Neural progenitor cell (in vitro differentiated cells): Measurements from ENCODE around the gene TMEM178B. TPM values are rescaled to one million over a fixed set of nuclear protein-coding genes. Genes with fewer than 3 reads are reported as not detected.
"Not testable (repeated sequence)": the region's sequence is repeated elsewhere in the genome, so short reads cannot be mapped to it uniquely, and the experiment has no call there.

Experiments used
- DNase-seq: peaks from one replicate; pipeline ENCODE4 v3.0.0-alpha.2; 2016; ENCODE audit warnings: low spot score
- H2AFZ ChIP-seq: fragments of 200-600 bp; sonication (generic); replicated peaks from 2 replicates; pipeline ENCODE4 v1.6.1; 2016; ENCODE audit warnings: antibody characterized with exemption
- H3F3A ChIP-seq: fragments of 200-600 bp; sonication (generic); 2 replicates; pipeline ENCODE4 v1.6.1; 2016; ENCODE audit warnings: antibody characterized with exemption, low read depth
- H3K27ac ChIP-seq: fragments of 200-600 bp; sonication (generic); 2 replicates; pipeline ENCODE4 v1.5.1; 2016; ENCODE audit warnings: mild to moderate bottlenecking
- H3K27me3 ChIP-seq: fragments of 200-600 bp; sonication (generic); 2 replicates; pipeline ENCODE4 v1.6.1; 2016; ENCODE audit warnings: mild to moderate bottlenecking, moderate library complexity
- H3K36me3 ChIP-seq: fragments of 200-600 bp; sonication (generic); 2 replicates; pipeline ENCODE4 v1.5.1; 2016
- H3K4me1 ChIP-seq: fragments of 200-600 bp; sonication (generic); 2 replicates; pipeline ENCODE4 v1.6.1; 2016; ENCODE audit warnings: mixed run types
- H3K4me2 ChIP-seq: fragments of 200-600 bp; sonication (generic); 2 replicates; pipeline ENCODE4 v1.6.1; 2016
- H3K4me3 ChIP-seq: fragments of 200-600 bp; sonication (generic); 2 replicates; pipeline ENCODE4 v1.5.1; 2016
- H3K79me2 ChIP-seq: fragments of 200-600 bp; sonication (generic); 2 replicates; pipeline ENCODE4 v1.6.1; 2016; ENCODE audit warnings: low read depth
- H3K9ac ChIP-seq: fragments of 200-600 bp; sonication (generic); 2 replicates; pipeline ENCODE4 v1.6.1; 2016
- H3K9me3 ChIP-seq: fragments of 200-600 bp; sonication (generic); 2 replicates; pipeline ENCODE4 v1.5.1; 2016; ENCODE audit warnings: low read depth
- H4K20me1 ChIP-seq: fragments of 200-600 bp; sonication (generic); 2 replicates; pipeline ENCODE4 v1.6.1; 2016; ENCODE audit warnings: low read depth
- H3K27ac Mint-ChIP-seq: 3 replicates; pipeline ENCODE4 v1.8.0; 2021; ENCODE audit warnings: mixed read lengths
- H3K27me3 Mint-ChIP-seq: 2 replicates; pipeline ENCODE4 v1.8.0; 2022; ENCODE audit warnings: low read depth, mild to moderate bottlenecking, inconsistent platforms, moderate library complexity, mixed read lengths; ENCODE audit not compliant: insufficient read depth
- H3K36me3 Mint-ChIP-seq: 3 replicates; pipeline ENCODE4 v1.8.0; 2021; ENCODE audit warnings: mixed read lengths
- H3K4me1 Mint-ChIP-seq: 3 replicates; pipeline ENCODE4 v1.8.0; 2021; ENCODE audit warnings: mixed read lengths
- H3K4me3 Mint-ChIP-seq: 3 replicates; pipeline ENCODE4 v1.8.0; 2021; ENCODE audit warnings: mild to moderate bottlenecking, moderate library complexity, mixed read lengths
- H3K9me3 Mint-ChIP-seq: 3 replicates; pipeline ENCODE4 v1.8.0; 2020; ENCODE audit warnings: mixed read lengths
- EZH2 ChIP-seq: fragments of 200-600 bp; sonication (generic); IDR thresholded peaks from 2 replicates; pipeline ENCODE4 v1.6.1; 2017; ENCODE audit warnings: antibody characterized with exemption, mild to moderate bottlenecking, moderate library complexity
- EZH2phosphoT487 ChIP-seq: fragments of 200-600 bp; sonication (generic); IDR thresholded peaks from 2 replicates; pipeline ENCODE4 v1.6.1; 2017; ENCODE audit warnings: antibody characterized with exemption
- total RNA-seq: library from RNA; depleted of rRNA; stranded (reverse); fragments of >200 nt; gene quantifications from 2 replicates; pipeline ENCODE4 v1.2.3, GENCODE V29; 2015; ENCODE audit warnings: low replicate concordance
- TF ChIP-seq, protein P1 (sequence below): fragments of 200-600 bp; sonication (generic); IDR thresholded peaks from 2 replicates; pipeline ENCODE4 v1.5.1; 2017; ENCODE audit warnings: antibody characterized with exemption, mild to moderate bottlenecking

TMEM178B gene
- total RNA-seq, 1 donor from 2014 or later, result 2.9 TPM

DNA sequence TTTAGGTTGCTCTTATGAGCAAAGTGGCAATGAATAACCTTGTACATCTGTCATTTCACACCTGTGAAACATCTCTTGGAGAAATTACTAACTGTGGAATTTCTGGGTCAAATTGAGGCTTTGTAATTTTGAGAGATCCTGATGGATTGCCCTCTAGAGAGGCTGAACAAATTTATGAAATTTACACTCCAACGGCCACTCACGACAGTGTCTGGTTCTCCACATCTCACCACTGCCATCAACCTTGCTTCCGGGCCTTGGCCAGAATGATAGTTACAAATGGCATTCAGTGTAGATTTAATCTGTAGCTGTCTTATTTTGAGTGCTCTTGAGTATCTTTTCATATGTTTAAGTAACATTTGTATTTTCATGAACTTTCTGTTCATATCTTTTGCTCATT, 117.4 kb downstream of the TMEM178B start:
- H2AFZ ChIP-seq, result no peak overlapping the region
- H3K27me3 ChIP-seq, result no peaks in the 10 kb centered on the region
- H3K36me3 ChIP-seq, result no peaks in the 10 kb centered on the region
- TF ChIP-seq EZH2phosphoT487 (no peak), EZH2 (no peak)
- TF ChIP-seq, protein P1, sequence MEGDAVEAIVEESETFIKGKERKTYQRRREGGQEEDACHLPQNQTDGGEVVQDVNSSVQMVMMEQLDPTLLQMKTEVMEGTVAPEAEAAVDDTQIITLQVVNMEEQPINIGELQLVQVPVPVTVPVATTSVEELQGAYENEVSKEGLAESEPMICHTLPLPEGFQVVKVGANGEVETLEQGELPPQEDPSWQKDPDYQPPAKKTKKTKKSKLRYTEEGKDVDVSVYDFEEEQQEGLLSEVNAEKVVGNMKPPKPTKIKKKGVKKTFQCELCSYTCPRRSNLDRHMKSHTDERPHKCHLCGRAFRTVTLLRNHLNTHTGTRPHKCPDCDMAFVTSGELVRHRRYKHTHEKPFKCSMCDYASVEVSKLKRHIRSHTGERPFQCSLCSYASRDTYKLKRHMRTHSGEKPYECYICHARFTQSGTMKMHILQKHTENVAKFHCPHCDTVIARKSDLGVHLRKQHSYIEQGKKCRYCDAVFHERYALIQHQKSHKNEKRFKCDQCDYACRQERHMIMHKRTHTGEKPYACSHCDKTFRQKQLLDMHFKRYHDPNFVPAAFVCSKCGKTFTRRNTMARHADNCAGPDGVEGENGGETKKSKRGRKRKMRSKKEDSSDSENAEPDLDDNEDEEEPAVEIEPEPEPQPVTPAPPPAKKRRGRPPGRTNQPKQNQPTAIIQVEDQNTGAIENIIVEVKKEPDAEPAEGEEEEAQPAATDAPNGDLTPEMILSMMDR, result no peak
- no peaks in the 10 kb centered on the region for H3F3A ChIP-seq
- no peaks in the 10 kb centered on the region for H4K20me1 ChIP-seq
- no peaks in the 10 kb centered on the region for H3K36me3 Mint-ChIP-seq
- no peaks in the 10 kb centered on the region for H3K9me3 ChIP-seq
- H3K4me3 ChIP-seq, result no peak overlapping the region
- H3K27ac Mint-ChIP-seq, result no peak overlapping the region
- H3K4me2 ChIP-seq, result no peak overlapping the region
- no peak overlapping the region for H3K4me3 Mint-ChIP-seq
- no peaks in the 10 kb centered on the region for H3K27me3 Mint-ChIP-seq
- H3K4me1 ChIP-seq, result no peaks in the 10 kb centered on the region
- no peak overlapping the region for H3K9ac ChIP-seq
- H3K9me3 Mint-ChIP-seq, result peaks cover 3% of the 10 kb centered on the region
- no peak overlapping the region for H3K27ac ChIP-seq
- H3K79me2 ChIP-seq, result no peaks in the 10 kb centered on the region
- no peaks in the 10 kb centered on the region for H3K4me1 Mint-ChIP-seq
- DNase-seq, result no peak

DNA sequence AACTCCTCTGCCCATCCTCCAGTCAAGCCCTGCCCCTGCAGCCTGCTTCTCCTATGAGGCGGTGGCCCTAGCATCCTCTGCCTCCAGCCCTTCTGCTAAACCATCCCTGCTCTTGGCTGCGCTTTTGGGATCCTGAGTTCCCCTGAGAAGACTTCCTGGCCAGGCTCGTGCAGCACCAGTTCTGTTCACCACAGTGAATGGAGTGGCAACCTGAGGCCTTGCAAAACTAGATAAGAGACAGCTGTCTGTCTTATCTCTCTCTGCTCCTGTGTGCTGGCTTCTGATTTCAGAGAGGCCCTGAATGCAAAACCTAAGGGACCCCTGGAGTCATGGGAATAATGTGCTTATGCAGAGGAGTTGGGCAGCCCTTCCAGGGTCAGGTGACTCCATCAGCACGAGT, 119.2 kb downstream of the TMEM178B start:
- no peaks in the 10 kb centered on the region for H3K4me1 ChIP-seq
- no peak for DNase-seq

DNA sequence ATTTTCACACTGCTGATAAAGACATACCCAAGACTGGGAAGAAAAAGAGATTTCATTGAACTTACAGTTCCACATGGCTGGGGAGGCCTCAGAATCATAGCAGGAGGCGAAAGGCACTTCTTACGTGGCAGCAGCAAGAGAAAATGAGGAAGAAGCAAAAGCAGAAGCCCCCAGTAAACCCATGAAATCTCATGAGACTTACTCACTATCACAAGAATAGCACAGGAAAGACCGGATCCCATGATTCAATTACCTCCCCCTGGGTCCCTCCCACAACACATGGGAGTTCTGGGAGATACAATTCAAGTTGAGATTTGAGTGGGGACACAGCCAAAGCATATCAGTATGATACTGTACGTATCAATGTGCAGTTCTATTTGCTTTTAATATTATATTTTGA, 121.9 kb downstream of the TMEM178B start:
- not testable (repeated sequence) for H3K36me3 Mint-ChIP-seq, H3K9ac ChIP-seq, H3K4me1 ChIP-seq, H3K4me3 ChIP-seq, H3K27ac ChIP-seq, H3K79me2 ChIP-seq, H3F3A ChIP-seq, H3K27me3 Mint-ChIP-seq, H3K9me3 Mint-ChIP-seq, H2AFZ ChIP-seq, H3K9me3 ChIP-seq, H3K27ac Mint-ChIP-seq, H3K36me3 ChIP-seq, H3K4me2 ChIP-seq, H3K4me3 Mint-ChIP-seq, H4K20me1 ChIP-seq, H3K4me1 Mint-ChIP-seq, DNase-seq, H3K27me3 ChIP-seq

More for the DNA sequence above, 119.2 kb downstream of the TMEM178B start:
- Histone ChIP-seq H3K79me2 (no peaks in the 10 kb centered on the region), H2AFZ (no peak overlapping the region), H3K9ac (no peak overlapping the region), H3K27me3 (no peaks in the 10 kb centered on the region), H3K4me2 (no peak overlapping the region), H3F3A (no peaks in the 10 kb centered on the region), H3K27ac (no peak overlapping the region), H3K4me3 (no peak overlapping the region), H3K36me3 (no peaks in the 10 kb centered on the region), H3K9me3 (no peaks in the 10 kb centered on the region), H4K20me1 (no peaks in the 10 kb centered on the region)
- H3K27ac Mint-ChIP-seq, result peak overlapping the region; percentile 81
- no peaks in the 10 kb centered on the region for H3K4me1 Mint-ChIP-seq
- H3K4me3 Mint-ChIP-seq, result no peak overlapping the region
- H3K36me3 Mint-ChIP-seq, result no peaks in the 10 kb centered on the region
- H3K9me3 Mint-ChIP-seq, result peaks cover 3% of the 10 kb centered on the region
- TF ChIP-seq EZH2 (no peak), EZH2phosphoT487 (no peak)
- TF ChIP-seq, protein P1, result no peak
- H3K27me3 Mint-ChIP-seq, result no peaks in the 10 kb centered on the region

DNA sequence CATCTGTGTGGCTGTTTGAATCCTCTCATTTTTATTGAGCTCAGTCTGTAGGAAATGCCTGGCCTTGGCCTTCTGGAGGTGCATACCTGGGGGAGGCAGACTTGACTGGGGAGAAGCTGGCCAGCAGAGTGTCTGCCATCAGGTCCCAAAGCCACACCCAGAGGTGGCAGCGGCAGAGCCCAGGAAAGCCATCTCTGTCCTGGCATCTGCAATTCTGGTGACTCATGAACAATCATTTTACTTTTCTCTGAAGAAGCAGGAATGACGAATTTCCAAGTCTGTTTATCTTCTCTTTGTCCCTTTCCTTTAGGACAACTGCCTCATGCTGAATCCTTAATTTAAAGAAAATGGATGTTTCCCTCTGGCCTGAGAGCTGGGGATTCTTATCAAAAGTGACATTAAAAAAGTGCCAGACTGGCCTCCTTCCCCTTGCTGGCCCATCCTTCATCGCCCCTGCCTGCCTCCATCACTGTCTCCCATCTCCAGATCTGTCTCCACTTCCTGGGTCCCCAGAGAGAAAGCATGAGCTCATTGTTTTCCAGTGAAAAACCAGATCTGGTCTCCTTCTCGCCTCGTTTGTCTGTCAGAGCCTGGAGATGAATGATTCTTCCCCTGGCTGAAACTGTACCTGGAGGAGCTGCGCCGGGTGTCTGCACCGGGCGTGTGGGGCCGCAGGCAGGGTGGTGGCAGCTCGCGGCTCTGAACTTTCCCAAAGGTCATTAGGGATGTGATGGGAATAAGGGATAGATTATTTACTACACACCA, 124.5 kb downstream of the TMEM178B start:
- peaks cover 2% of the 10 kb centered on the region for H3K27me3 Mint-ChIP-seq
- peaks cover 30% of the 10 kb centered on the region for H3K4me1 Mint-ChIP-seq
- no peak for DNase-seq

More for the DNA sequence above, 124.5 kb downstream of the TMEM178B start:
- Mint-ChIP-seq H3K9me3 (peaks cover 3% of the 10 kb centered on the region), H3K27ac (no peak overlapping the region), H3K36me3 (no peaks in the 10 kb centered on the region), H3K4me3 (no peak overlapping the region)
- no peak for TF ChIP-seq EZH2phosphoT487
- TF ChIP-seq, protein P1, result no peak
- TF ChIP-seq EZH2, result no peak
- Histone ChIP-seq H3K4me1 (peaks cover 23% of the 10 kb centered on the region), H3K9ac (no peak overlapping the region), H3K36me3 (no peaks in the 10 kb centered on the region), H3K4me2 (no peak overlapping the region), H3K27me3 (no peaks in the 10 kb centered on the region), H3K4me3 (no peak overlapping the region), H2AFZ (no peak overlapping the region), H3F3A (no peaks in the 10 kb centered on the region), H4K20me1 (no peaks in the 10 kb centered on the region), H3K9me3 (no peaks in the 10 kb centered on the region), H3K79me2 (no peaks in the 10 kb centered on the region), H3K27ac (no peak overlapping the region)
